Measurements from ENCODE around the gene GTF3C2.
A peak's percentile ranks its signal among the peaks of the same experiment; 100 is the strongest.

The GTF3C2 gene

GRCh38 chr2:27356382-27357181 lies at the start of gene GTF3C2:
TSS of gene GTF3C2 (minus strand) at chr2:27356764. CDS start at chr2:27343554, 13,210 bp downstream.
- peak; percentile 91 to 99 (median 95) for DNase-seq
- intact Hi-C loops (cut with DNase I), result loop anchor here (1.0 to 5.0 kb wide), 2 partner anchors 14 to 34 kb away; partner anchors contain the start of genes EIF2B4, MPV17 and SNX17

DNA sequence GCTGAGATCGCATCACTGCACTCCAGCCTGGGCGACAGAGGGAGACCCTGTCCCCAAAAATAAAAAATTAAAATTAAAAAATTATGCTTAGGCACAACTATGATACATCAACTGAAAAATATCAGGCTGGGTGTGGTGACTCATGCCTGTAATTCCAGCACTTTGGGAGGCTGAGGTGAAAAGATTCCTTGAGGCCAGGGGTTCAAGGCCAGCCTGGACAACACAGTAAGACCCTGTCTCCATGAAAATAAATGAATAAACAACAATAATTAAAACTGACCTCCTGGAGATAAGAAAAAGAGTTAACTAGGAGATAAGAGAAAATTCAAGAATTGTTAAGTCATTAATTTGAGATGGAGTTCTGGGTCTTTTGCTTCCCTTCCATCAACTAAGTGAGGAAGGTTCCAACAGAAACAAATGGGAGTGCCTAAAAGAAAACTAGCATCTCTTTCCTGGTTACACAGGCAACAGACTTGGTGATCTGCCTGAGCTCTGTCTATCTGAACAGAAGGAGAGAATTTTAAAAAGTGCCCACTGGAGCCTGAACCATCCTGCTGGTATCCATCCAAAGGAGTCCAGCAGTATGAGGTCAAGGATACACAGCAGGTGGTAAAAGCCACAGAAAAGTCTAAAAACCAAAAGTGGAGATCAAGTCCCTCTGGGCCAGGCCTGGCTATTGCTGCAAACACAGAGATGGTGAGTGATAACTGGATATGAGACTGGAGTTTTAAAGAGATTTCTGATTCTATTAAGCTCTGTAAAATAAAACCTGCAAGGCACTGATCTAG lies 44.0 kb upstream of the GTF3C2 start:
- intact Hi-C loops (cut with DNase I), result no loop called here
- no peak for DNase-seq

DNA sequence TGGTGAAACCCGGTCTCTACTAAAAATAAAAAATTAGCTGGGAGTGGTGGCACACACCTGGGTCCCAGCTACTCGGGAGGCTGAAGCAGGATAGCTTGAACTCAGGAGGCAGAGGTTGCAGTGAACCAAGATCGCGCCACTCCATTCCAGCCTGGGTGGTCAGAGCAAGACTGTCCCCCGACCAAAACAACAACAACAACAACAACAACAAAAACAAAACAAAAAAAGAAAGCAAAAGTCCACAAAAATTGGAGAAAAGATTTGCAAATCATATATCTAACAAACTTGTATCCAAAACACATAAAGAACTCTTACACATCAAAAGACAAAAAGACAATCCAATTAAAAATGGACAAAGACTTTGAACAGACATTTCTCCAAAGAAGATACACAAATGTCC lies 42.4 kb upstream of the GTF3C2 start:
- intact Hi-C loops (cut with DNase I), result no loop called here
- no peak for DNase-seq

DNA sequence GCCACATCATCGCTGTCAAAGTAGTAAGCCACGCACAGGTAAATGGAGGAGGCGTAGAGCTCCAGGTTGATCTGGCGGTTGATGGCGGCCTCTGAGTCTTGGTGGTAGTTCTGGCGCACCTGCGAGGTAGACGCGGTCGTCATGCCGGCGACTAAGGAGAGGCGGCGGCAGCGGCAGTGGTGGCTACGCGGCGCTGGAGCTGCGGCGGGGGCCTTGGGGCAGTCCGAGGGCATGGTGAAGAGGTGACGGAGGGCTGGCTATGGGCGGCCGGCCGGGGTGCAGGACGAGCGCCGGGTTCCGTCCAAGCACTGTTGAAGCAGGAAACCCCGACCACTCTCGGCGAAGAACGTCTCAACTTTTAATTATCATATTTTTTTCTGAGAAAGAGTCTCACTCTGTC lies 36.7 kb upstream of the GTF3C2 start:
- DNase-seq, result peak in 1 of 10 donors; percentile 84
- intact Hi-C loops (cut with DNase I), result no loop called here

- intact Hi-C loops (cut with DNase I), result no loop called here
- no peak for DNase-seq
These were observed 34.5 kb upstream of the GTF3C2 start for GRCh38 chr2:27390822-27391679.

GRCh38 chr2:27381577-27382181 lies 25.1 kb upstream of the GTF3C2 start:
- intact Hi-C loops (cut with DNase I), result loop anchor here (2.0 to 5.0 kb wide), 2 partner anchors 27 to 46 kb away; partner anchors contain the start of genes NRBP1 and PPM1G
- DNase-seq, result no peak

DNA sequence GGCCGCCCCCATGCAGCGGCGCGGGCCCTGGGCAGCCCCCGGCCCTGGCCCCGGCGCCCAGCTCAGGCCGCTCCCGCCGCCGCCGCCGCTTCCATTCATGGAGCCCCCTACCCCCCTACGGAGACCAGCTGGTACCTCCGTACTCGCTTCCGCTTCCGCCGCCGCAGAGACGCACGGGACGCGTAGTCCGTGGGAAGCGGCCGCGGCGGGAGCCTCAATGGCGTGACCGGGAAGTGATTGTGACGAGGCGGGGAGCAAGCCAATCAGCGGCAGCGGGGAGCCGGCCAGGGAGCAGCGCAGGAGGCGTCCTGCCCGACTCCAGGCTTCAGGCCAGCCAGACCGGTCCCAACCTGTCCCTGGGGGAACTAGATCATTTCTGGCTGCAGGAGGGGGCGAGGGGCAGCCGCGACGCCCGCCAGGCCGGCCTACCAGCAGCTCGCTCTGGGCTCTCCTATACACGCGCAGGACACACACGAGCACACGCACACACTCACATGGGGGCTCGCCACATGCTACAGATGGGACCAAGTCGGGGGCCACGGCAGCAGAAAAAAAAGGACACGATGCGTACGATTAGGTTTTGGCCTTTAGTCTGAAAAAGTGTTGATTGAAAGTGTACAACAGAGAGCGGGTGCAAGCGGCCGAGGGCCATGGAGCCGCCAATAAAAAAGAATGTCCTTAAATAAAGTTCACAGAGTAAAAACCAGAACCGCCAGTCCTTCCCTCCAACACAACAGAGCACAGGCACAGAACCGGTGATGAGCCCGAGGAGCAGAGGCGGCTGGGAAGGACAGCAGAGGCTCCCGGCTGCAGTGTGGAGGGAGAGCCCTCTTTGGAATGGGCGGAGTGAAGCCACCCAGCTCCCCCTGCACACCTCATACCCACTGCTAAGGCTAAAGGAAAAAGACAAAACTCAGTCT lies 24.3 kb upstream of the GTF3C2 start, which contains the start of gene ZNF513:
Gene ZNF513, minus strand, starts transcription at position 109 of the 920 bp plus-strand sequence. CDS start 208 bp downstream, outside the sequence.
- DNase-seq, result peak; percentile 97 to 100 (median 98)
- intact Hi-C loops (cut with DNase I), result loop anchor here (1.0 to 5.0 kb wide), 3 partner anchors 11 to 46 kb away; partner anchors contain the start of genes EIF2B4, NRBP1, PPM1G and SNX17

- DNase-seq, result peak; percentile 55 to 96 (median 72)
- intact Hi-C loops (cut with DNase I), result loop anchor here (1.0 to 5.0 kb wide), 3 partner anchors 10 to 47 kb away; partner anchors contain the start of genes EIF2B4, NRBP1, PPM1G and SNX17
These were observed 23.5 kb upstream of the GTF3C2 start for GRCh38 chr2:27379836-27380625.

DNA sequence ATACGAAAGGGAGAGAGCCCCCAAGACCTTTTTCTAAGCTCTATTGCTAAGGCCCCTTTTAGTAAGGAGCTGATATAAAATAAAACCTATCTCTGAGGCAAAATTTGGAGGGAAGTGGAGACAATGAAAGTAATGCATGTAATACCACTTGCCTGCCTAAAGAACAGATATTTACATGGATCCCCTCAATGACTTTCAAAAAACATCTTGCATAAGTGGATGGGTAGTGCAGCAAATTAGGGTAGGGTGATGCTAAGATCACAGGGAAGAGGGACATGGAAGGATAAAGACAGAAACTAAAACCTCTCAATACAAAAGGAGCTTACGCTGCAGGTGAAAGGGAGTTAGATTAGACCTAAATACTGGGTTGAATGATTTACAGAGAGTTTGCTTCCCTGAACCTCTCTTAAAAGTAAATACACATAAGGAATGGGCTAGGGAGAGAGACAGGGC lies 22.8 kb upstream of the GTF3C2 start:
- DNase-seq, result no peak
- intact Hi-C loops (cut with DNase I), result no loop called here

- intact Hi-C loops (cut with DNase I), result no loop called here
- no peak for DNase-seq
These were observed 22.3 kb upstream of the GTF3C2 start for GRCh38 chr2:27378809-27379290.

GRCh38 chr2:27378096-27378808 lies 21.7 kb upstream of the GTF3C2 start:
- intact Hi-C loops (cut with DNase I), result no loop called here
- DNase-seq, result peak in 4 of 10 donors; percentile 17 to 76 (median 26)

DNA sequence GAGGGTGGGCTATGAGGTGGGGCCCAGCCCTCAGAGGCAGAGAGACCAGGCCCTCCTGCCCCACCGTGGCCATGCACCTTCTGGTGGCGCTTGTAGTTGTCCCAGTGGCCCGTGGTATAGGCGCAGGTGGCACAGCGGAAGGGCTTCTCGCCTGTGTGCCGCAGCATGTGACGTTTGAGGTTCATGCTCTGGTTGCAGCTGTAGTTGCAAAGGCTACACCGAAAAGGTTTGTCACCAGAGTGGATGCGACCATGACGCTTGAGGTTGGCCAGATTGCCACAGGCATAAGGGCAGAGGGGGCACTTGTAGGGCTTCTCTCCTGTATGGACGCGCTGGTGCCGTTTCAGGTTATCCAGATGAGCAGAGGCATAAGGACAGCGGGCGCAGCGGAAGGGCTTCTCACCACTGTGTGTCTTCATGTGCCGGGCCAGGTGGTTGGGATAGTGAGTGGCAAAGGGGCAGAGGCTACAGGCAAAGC lies 21.1 kb upstream of the GTF3C2 start:
- intact Hi-C loops (cut with DNase I), result no loop called here
- no peak for DNase-seq

DNA sequence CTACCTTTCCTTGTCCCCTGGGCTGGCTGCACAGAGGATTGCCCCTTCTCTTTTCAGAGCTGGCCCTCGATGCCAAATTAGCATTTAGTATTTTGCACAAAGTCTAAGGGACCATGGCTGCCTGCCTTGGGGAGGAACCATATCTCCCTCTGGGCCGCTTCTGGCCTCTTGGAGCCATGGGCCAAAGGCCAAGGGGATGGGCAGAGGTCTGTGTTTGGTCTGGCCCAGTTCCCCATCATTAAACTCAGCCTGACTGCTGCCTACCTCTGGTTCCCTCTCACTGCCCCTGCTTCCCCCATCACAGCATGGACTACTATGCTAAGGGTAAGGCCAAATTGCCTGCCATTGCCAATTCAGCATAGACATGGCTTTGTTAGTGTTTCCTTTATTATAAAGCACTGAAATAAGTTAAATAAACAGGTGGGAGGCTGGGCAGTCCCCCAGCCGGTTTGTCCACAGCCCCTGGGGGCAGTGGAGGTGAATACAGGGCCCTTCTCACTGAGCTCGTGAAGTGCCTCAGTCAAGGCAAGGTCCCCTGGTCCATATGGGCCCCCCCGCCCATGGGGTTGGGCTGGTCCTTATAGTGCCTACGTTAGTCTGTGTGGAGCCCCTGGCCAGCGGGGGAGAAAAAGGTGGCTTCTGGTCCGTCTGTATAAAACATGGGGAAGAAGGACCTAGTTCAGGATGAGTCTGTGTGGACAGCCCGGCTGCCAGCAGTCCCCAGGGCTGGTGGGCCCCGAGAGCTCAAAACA lies 20.5 kb upstream of the GTF3C2 start:
- DNase-seq, result no peak

GRCh38 chr2:27376151-27376865 lies 19.7 kb upstream of the GTF3C2 start:
- intact Hi-C loops (cut with DNase I), result no loop called here
- DNase-seq, result peak in 1 of 10 donors; percentile 56

More for the DNA sequence above, 20.5 kb upstream of the GTF3C2 start:
- intact Hi-C loops (cut with DNase I), result no loop called here

- intact Hi-C loops (cut with DNase I), result no loop called here
- peak in 2 of 10 donors; percentile 64 to 71 for DNase-seq
These were observed 19.0 kb upstream of the GTF3C2 start for GRCh38 chr2:27375513-27376099.
